AG10803 (cell line): ENCODE results near the gene VGLL4.

Experiments
- DNase-seq: peaks from one replicate; pipeline ENCODE4 v3.0.0; 2010; ENCODE audit warnings: low read depth
- H3K4me3 ChIP-seq: 2 replicates; pipeline ENCODE4 v1.5.1; 2011; ENCODE audit warnings: mild to moderate bottlenecking, low read length, control low read depth
- TF ChIP-seq, protein P1 (sequence below): conservative IDR thresholded peaks from 2 replicates; pipeline ENCODE4 v1.5.1; 2011; ENCODE audit warnings: mild to moderate bottlenecking, low read length, control low read depth, inconsistent platforms

Gene VGLL4

GRCh38 chr3:11509173-11510000 lies 134.3 kb downstream of the VGLL4 start:
- peak; percentile 95 for DNase-seq
- H3K4me3 ChIP-seq = no peak overlapping the region
- TF ChIP-seq, protein P1, sequence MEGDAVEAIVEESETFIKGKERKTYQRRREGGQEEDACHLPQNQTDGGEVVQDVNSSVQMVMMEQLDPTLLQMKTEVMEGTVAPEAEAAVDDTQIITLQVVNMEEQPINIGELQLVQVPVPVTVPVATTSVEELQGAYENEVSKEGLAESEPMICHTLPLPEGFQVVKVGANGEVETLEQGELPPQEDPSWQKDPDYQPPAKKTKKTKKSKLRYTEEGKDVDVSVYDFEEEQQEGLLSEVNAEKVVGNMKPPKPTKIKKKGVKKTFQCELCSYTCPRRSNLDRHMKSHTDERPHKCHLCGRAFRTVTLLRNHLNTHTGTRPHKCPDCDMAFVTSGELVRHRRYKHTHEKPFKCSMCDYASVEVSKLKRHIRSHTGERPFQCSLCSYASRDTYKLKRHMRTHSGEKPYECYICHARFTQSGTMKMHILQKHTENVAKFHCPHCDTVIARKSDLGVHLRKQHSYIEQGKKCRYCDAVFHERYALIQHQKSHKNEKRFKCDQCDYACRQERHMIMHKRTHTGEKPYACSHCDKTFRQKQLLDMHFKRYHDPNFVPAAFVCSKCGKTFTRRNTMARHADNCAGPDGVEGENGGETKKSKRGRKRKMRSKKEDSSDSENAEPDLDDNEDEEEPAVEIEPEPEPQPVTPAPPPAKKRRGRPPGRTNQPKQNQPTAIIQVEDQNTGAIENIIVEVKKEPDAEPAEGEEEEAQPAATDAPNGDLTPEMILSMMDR = peak; percentile 42

- TF ChIP-seq, protein P1 = no peak
- H3K4me3 ChIP-seq = no peak overlapping the region
- no peak for DNase-seq
These were observed 135.2 kb downstream of the VGLL4 start for GRCh38 chr3:11508346-11509172.

GRCh38 chr3:11507719-11508118 lies 136.0 kb downstream of the VGLL4 start:
- TF ChIP-seq, protein P1 = no peak
- DNase-seq = no peak
- no peak overlapping the region for H3K4me3 ChIP-seq
